GM18858 (cell line): Measurements from ENCODE around the gene LAMA5.

ENCODE experiments used
- ATAC-seq: cut with Tn5 transposase; IDR thresholded peaks from one replicate; pipeline ENCODE4 v1.9.1; 2021; ENCODE audit not compliant: unreplicated experiment

LAMA5 gene

DNA sequence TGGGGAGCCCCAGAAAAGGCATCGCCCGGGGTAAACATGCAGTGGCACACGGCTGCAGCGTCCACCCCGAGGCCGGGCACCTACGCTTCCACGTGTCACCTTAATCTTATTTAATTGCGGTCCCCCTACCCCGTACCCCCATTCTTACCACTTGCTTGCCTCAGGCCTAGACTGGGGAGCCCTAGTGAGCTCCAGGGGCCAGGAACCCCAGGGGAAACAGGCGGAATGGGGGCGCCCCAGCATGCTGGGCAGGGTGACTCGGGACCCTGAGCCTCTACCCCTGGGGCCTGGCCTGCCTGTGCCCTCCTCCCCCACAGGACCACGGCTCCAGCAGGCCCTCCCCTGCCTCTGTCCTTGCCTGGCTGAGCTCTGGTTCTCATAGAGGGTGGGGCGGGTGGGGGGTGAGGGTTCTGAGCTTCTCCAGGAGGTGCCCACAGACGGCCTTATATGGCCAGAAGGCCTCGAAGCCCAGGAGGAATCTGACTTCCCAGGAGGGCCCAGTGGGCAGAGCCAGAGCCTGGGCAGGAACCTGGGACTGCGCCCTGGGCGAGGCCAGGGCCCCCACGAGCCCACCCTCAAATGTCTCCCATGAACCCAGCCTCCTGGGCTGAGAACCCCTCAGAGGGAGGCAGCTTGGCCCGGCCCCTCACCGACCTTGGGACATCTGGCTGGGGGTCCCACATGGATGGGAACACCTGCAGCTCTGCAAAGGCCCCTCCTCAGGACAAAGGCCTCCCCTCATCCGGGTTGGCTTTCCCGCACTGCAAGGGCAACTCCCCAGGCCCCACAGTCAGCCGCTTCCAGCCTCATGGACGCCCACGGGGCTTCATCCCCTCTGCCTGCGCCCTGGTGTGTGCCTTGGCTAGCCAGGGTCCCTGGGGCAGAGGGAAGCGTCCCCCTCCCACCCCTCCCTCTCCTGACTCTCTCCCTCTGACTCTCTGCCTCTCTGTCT is 5.2 kb upstream of the LAMA5 start:
- ATAC-seq: no peak

DNA sequence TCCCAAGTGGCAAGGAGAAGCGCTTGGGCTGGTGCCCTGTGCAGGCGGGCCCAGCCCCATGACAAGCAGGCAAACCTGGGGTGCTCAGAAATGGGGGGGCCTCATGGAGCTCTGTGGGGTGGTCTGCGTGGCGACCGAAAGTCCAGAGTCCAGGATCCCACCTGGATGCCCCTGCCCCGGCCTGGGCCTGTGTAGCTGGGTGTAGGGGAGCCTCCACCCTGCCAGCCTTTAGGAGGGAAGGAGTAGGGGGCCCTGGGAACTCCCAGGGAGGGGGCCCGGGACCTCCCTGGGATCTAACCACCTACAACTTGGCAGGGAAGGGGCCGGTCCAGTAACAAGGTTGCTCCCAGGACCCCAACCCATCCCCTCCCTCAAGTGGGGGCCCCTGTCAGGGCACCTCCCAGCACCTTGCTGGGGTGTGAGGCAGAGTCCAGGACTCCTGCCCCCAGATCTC is 4.5 kb upstream of the LAMA5 start:
- no peak for ATAC-seq

DNA sequence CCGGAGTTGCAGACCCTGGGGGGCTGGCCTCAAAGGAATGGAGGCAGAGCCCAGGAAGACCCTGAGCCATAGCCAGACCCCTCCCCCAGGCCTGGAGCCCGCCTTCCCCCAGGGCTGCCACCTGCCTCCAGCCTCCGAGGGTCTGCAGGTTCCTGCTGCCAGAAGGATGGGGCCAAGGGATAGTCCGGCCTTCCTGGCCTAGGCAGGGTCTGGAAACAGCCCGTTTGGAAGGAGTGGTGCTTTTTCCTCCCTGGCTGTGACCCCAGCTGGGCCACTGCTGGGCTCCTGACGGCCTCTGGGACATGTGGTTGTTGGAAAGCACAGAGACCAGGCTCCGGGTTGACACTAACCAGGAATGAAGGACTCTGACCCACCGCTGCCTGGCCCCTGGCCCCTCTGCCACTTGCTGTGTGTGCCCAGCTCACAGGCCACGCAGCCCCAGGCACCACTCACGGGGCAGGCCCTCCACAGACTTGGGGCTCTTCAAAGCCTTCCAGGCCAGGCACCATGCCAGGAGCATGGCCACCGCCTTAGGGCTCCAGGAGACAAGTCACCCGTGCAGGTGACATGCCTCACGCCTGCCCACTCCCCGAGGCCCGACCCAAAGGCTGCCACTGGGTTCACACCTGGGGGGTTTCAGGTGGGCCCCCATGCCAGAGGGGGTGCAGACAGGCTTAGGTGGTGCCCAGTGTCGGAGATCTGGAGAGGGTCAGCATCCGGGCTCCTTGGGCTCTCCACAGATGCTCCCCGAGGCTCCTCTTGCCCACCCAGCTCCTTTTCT is 3.9 kb upstream of the LAMA5 start:
- ATAC-seq: no peak

DNA sequence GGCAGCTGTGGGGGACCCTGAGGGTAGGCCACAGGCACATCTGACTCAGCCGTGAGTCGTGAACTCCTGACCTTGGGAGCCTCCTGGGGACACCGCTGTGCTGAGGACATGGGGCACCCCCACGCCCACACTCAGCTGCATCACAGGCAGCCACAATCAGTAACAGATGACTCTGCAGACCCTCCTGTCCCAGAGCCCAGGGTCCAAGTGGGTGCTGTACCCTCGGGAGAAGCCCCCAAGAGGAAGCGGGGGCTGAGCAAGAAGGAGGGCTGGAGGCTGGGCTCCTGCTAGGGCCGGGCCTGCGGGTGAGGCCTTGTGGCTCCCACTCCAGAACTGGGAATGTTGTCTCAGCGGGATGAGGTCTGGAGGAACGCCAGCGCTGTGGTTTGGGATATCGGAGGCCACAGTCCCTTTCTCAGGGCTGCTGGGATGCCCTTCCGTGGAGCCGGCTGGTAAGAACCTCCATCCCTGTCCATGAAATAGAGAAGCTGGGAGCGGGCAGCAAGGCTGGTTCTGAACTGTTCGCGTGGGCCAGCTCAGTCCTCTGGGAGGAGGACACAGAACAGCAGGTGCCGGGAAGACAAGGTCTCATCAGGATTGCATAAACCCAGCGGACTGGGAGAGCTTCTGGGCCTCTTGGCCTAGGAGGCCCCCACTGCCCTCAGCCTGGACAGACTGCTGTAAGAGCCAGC is 3.1 kb upstream of the LAMA5 start:
- no peak for ATAC-seq

DNA sequence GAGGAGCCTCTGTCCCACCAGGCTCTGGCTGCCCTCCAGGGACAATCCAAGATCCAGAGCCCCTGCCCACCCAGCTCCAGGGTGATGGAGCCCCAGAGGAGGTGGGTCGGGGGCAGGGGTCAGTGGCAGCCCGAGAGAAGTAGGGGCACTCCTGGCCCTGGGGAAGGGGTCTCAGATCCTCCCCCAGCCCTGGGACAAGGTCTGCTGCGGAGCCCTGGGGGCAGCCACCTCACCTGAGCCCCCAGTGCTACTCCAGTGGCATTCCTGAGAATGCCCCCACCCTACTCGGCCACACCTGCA is 2.7 kb upstream of the LAMA5 start:
- no peak for ATAC-seq

DNA sequence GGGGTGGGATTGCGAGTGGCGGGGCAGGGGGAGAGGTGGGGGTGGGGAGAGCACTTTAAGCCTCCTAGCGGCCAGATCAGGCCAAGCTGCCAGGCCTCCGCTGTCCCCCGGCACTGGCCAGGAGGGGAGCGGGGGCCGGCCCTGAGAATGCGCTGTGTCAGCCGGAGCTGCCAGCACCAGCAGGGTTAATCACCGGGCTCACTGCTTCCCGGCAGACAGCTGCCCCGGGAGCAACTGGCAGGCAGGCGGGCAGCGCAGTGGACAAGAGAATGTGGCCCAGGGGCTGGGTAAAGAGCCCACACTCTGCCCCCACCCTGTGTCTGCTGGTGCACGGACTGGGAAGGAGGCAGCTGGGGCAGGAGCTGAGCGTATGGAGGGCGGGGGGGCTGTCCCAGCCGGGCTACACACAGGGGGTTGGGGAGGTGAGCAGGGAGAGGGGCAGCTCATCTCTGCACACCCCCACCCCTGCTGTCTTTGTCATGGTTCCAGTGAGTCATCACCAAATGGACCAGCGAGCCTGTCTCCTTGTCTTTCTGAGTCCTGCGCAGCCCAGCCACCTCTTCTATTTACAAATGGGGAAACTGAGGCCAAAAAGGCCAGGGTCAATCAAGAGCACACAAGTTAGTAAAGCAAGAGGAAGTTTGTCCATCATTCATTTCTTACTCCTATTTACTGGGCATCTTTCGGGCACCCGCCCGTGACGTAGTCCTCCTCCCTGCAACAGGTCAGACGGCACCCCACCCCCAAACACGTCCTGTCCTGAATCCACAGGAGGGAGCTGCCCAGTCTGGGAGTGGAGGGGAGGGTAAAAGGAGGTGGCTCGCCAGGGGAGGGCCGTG is 2.1 kb upstream of the LAMA5 start:
- ATAC-seq: no peak

DNA sequence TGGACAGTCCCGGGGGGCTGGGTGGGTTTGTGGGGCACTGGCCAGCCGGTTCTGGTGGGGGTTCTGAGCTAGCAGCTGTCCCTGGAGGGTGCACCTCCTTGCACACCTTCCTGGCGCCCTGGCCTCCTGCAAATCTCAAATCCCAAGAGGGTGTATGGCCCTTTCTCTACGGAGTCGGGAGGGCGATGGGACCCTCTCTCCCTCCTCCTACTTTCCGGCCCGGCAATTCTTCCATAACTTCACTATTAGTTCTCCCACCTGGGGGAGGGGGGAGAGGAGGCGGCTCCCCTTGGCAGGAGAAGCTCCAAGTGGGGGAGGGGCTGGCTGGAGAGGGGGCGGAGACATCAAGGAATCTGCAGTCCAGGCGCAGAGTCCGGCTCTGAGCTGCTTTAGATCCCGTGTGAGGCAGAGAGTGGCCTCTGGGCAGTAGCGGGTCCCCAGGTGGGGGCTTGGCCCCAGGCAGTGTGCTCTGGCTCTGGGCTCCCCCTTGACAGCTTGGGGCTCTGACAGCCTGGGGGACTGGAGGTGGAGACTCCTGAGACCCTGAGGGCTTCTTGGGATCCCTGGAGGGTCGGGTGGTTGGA is 1.4 kb upstream of the LAMA5 start:
- no peak for ATAC-seq

DNA sequence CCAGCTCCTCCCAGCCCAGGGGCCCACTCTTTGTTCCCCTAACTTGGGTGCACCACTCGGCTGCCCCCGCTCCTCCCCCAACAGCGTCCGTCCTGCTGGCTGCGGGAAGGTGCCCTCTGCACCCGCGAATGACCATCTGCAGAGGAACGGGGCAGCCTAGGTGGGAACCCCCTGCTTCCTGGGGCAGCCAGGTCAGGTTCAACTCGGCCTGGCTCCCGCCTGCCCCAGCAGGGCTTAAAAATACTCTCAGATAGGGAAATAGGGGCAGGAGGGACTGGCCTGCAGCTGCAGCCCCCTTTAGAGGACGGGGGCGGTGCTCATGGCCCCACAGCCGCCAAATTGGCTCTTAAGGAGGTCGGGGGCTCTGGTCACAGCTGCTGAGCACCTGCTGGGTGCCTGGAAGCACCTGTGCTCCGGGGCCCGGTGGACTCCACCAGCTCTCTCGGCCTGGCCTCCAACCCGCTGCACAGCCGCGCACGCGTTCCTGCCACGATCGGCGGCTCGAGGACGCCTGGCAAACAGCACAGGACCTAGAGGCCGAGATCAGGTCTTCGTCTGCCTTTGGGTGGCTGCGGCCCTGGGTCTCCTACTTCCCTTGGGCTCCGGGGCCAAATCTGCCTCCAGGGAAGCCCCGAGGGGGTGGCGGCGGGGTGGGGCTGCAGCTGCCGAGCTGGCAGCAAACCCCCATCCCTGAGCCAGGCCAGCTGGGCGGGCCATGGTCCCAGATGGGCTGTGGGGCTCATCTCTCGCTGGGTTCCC is 700 bp upstream of the LAMA5 start:
- no peak for ATAC-seq

DNA sequence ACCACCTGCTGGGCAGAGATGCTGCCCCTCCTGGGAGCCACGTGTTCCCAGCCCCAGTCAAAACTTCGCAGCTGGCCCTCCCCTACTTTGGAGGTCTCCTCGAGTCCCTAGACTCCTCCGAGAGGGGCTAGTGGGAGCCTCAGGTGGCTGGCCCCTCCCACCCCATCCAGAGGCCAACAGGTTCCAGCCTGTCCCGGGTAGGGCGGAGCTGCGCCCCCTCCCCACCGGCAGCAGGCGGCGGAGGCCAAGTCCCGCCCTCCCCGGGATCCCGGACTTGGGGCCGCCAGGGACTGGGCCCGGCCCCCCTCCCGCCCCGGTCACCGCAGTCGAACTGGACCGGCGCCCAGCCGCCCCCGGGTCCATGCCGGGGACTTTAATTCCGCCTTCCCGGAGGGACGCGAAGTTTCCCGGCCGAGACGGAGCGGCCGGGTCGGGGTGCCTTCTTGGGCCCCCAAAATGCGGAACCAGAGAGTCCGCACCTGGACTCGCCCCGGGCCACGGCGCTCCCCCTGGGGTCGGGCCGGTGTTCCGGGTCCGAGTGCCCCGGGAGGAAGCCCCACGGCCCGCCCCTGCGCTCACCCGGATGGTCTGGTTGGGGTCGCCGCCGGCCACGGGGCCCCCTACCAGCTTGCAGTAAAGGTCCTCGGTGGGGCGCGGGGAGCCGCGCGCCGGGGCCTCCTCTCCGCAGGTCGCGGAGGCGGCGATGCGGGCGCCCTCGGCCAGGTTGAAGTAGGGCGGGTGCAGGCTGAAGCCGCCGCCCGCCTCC is 559 bp downstream of the LAMA5 start:
- ATAC-seq: no peak

DNA sequence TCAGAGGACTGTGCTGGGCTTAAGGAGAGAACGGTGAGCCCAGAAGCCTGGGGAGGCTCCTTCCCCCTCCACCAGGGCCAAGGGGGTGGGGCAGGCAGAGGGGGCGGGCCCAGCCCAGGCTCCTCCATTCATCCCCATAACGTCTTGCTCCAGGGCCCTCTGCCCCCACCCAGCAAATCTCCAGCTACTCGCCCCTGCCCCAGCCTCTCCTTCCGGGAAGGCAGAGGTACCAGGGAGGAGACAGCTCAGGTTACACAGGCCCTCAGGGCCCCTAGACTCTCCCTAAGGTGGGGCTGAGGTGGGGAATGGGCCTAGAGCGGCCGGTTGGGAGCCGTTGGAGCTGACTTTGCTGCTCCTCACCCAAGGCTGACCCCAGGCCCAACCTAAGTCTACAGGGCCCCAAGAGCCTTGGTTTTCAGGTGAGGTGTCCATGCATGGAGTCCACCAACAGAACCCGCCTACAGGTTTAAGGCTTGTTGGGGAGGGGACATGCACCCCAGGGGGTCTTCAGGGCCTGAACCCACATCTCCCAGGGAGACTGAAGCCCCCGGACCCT is 1.2 kb downstream of the LAMA5 start:
- no peak for ATAC-seq

DNA sequence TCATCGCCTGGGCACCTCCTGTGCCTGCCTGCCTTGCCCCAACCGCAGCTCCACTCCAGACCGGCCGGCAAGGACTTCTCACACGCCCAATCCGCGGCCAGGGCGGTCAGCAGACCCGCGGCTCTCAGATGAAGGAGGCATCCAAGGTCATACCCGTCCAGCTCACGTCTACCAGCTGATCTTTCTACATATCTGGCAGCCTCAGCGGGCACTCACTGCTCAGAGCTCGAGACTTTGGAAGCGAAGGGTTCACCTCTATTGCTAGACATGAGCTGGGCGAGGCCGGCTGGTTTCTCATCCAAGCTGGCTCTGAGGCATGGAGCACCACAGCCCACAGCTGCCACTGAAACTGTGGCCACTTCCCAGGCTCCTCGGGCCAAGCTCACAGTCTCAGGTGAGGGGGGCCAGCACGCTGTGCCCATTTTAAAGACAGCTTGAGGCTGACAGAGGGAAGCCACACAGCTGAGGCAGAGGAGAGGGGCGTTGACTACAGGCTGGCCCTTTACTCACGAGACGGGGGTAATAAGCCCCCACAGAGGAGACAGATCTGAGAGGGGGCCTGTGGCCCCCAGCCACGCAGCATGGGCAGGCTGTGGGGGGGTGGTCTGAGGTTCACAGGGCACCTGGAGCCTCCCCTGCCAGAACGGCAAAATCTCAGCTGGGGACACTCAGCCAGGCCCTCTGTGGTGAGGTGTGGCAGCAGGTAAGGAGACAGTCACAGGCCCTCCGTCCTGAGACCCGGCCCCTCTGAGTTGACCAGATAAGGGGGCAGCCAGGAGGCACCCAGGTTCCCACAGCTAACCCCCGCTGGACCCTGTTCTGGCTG is 2.0 kb downstream of the LAMA5 start:
- ATAC-seq: no peak

DNA sequence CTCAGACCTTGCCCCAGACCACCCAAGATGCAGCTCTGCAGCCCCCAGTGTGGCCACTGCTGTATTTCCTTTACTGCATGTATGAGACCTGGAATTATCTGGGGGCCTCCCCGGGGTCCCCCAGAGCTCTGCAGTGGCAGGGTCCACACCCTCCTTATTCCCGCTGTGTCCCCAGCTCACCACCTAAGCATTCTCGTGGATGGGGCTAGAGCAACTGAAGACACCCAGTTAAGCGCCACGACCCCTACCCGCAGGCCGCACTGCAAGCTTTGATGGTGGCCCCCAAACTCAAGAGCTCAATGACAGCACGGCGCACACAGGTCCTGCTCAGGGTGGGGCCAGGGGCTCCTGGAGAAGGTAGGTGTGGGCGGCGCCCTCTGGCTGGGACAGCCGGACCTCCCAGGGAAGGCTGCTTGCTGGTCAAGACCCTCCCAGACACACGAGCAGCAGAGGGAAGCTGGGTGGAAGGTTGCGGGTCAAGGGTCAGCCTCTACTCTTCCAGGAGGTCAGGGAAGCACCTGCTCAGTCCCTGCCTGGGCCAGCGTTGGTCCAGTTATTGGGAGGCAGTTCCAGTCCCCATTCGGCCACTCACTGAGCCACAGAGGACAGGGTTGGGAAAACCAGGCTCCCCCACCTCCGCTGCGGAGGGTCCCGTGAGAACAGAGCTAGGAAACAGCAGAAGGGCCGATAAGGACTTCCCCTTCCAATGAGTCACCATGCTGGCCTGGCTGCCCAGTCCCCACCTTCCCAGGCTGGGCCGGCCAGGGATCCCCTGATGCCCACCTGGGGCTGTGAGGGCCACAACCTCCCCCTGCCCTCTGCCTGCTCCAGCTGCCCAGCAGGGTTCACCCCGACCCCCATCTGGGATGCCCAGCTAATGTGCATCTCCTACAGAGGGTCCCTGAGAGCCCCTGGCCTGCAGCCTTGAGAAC is 2.9 kb downstream of the LAMA5 start:
- no peak for ATAC-seq

DNA sequence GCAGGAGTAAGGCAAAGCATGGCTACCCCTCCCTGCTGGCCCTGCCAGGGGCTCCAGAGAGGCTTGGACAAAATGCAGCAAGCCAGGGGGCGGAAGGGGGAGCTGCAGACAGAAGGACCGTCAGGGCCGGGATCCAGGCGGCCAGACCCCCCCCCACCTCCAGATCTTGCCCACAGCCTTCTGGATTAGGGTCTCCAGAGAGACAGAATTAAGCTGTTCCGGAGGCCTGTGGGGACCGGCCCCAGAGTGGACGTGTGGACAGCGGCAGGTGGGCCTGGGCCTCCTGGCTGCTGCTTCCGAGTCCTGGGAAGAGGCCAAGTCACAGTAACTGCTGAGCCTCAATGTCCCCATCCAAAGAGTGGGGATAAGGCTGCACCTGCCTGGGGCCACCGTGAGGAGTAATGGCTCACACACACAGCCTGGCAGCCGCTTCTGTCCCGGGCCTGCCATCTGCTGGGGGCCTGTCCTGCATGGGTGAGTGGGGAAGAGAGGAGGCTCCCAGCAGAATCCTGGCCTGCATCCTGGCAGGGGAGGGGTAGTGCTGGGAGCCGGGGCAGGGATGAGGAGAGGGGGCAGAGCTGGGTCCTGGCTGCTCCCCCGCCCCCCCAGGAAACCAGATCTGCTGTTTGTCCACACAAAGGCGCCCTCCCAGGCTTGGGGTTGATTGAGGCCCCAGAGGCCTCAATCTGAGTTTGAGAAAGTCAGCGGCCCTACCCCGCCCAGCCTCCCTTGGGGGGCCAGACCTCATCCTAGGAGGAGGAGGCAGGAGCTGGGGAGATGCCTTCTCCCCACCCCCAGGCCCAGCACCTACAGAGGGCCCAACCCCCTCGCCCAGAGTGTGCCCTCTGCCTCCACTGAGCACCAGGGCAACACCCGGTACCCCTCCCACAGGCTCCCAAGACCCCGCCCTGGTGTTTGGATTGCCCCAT is 3.9 kb downstream of the LAMA5 start:
- no peak for ATAC-seq

DNA sequence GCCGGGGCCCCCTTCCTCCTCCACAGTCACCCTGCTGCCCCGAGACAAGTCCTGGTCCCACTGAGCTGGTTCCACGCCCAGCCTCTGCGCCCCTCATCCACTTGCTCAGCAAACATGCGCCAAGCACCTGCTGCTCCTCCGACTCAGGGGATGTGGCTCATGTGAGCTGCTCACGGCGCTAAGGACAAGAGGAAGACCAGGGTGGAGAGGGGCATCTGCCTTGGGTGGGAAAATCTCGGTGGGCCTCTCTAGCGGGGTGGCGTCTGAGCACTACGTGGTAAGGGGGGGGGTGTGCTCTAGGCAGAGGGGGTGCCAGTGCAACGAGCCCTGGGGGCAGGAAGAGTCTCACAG is 4.5 kb downstream of the LAMA5 start:
- no peak for ATAC-seq

DNA sequence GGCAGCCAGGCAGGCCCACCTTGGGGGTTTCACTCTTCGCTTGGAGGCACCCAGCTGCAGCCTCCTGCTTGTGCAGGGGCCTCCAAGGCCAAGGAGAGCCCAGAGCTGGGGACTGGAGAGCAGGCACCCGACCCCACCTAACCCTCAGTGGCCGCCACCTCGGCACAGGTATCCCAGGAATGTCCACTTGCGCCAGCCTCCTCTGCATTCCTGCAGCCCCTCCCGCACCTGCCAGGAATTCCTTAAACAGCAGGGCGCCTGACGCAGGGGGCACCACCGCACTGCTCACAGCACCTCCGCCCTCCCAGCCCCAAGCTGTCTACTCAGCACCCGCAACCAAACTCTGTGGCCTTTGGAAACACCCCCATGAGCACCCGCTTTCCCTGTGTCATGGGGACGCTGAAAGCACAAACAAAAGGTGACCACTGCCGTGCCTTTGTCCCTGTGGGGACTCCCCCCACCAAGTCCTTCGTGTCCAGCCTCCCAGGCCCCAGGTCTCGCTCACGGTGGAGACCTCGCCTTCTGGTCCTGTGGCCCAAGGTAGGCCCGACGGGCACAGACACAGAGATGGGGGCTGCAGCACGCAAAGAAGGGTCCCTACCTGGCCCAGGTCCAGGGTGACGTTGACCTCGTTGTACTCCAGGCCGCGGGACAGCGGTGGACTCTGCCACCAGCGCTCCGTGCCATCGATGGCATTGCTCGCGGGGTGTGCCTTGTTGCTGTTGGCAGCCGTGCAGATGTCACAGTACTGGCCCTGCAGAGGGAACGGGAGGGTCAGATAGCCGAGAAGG is 5.1 kb downstream of the LAMA5 start:
- ATAC-seq: no peak
